Cardiac muscle cell (in vitro differentiated cells and primary cell): ENCODE data around the gene DLEU7. TPM values are rescaled to one million over a fixed set of nuclear protein-coding genes. Genes with fewer than 3 reads are reported as not detected.

Experiments
- DNase-seq, 2 donors: peaks; one replicate each; pipeline versions ENCODE4 v3.0.0 to v3.0.0-alpha.2; 2010 to 2017; ENCODE audit warnings: low read depth in 1 of 2, low spot score in 1 of 2
- H3K27ac ChIP-seq: fragments of 200-600 bp; sonication (generic); 2 replicates; pipeline ENCODE4 v1.5.1; 2016
- H3K27me3 ChIP-seq: fragments of 200-600 bp; sonication (generic); 2 replicates; pipeline ENCODE4 v1.6.0; 2016; ENCODE audit warnings: control low read depth
- H3K36me3 ChIP-seq: fragments of 200-600 bp; sonication (generic); 2 replicates; pipeline ENCODE4 v1.5.1; 2016; ENCODE audit warnings: control low read depth
- H3K4me1 ChIP-seq: fragments of 200-600 bp; sonication (generic); 2 replicates; pipeline ENCODE4 v1.8.1; 2017; ENCODE audit warnings: low read depth, mild to moderate bottlenecking, mixed run types
- H3K4me3 ChIP-seq: fragments of 200-600 bp; sonication (generic); 2 replicates; pipeline ENCODE4 v1.5.1; 2016; ENCODE audit warnings: mild to moderate bottlenecking
- H3K9me3 ChIP-seq: fragments of 200-600 bp; sonication (generic); 2 replicates; pipeline ENCODE4 v1.5.1; 2017; ENCODE audit warnings: low read depth, mild to moderate bottlenecking, control low read depth
- CTCF ChIP-seq: IDR thresholded peaks from 2 replicates; pipeline ENCODE4 v1.5.1; 2012; ENCODE audit warnings: low read depth, mild to moderate bottlenecking, low read length
- polyA plus RNA-seq: library from polyadenylated mRNA; unstranded; fragments of >200 nt; fragmentation: Nextera tagmentation; extraction: Ambion mirVana; gene quantifications from 2 replicates; pipeline ENCODE4 v1.2.1, GENCODE V29; 2016
- total RNA-seq: library from RNA; depleted of rRNA; stranded (reverse); fragments of >200 nt; gene quantifications from 2 replicates; pipeline ENCODE4 v1.2.3, GENCODE V29; 2016

The DLEU7 gene
- total and polyA plus RNA-seq, 2 experiments from 2014 or later = not detected

GRCh38 chr13:50805805-50806204 is 37.7 kb downstream of the DLEU7 start:
- peak; percentile 7 for TF ChIP-seq CTCF
- DNase-seq = peak in 1 of 2 donors; percentile 34
- no peaks in the 10 kb centered on the region for H3K4me1 ChIP-seq

GRCh38 chr13:50801087-50801931 is 42.2 kb downstream of the DLEU7 start:
- Histone ChIP-seq H3K36me3 (no peaks in the 10 kb centered on the region), H3K9me3 (no peaks in the 10 kb centered on the region), H3K4me3 (no peak overlapping the region), H3K4me1 (peaks cover 7% of the 10 kb centered on the region), H3K27ac (no peak overlapping the region), H3K27me3 (no peaks in the 10 kb centered on the region)
- peak; percentile 80 to 88 for DNase-seq
- peak; percentile 78 for TF ChIP-seq CTCF

More at GRCh38 chr13:50805805-50806204, 37.7 kb downstream of the DLEU7 start:
- H3K27me3 ChIP-seq = no peaks in the 10 kb centered on the region
- no peak overlapping the region for H3K27ac ChIP-seq
- H3K4me3 ChIP-seq = no peak overlapping the region
- H3K9me3 ChIP-seq = peaks cover 2% of the 10 kb centered on the region
- no peaks in the 10 kb centered on the region for H3K36me3 ChIP-seq

GRCh38 chr13:50800091-50800739 is 43.3 kb downstream of the DLEU7 start:
- no peaks in the 10 kb centered on the region for H3K9me3 ChIP-seq
- no peak for TF ChIP-seq CTCF
- no peaks in the 10 kb centered on the region for H3K27me3 ChIP-seq
- no peak overlapping the region for H3K4me3 ChIP-seq
- H3K36me3 ChIP-seq = no peaks in the 10 kb centered on the region
- no peak for DNase-seq
- no peak overlapping the region for H3K27ac ChIP-seq
- H3K4me1 ChIP-seq = peaks cover 7% of the 10 kb centered on the region

- Histone ChIP-seq H3K27ac (no peak overlapping the region), H3K4me3 (no peak overlapping the region), H3K4me1 (peaks cover 7% of the 10 kb centered on the region), H3K9me3 (no peaks in the 10 kb centered on the region), H3K36me3 (no peaks in the 10 kb centered on the region), H3K27me3 (no peaks in the 10 kb centered on the region)
- peak in 1 of 2 donors; percentile 32 for DNase-seq
- no peak for TF ChIP-seq CTCF
Measured at GRCh38 chr13:50798923-50799322, 44.6 kb downstream of the DLEU7 start.

- no peak overlapping the region for H3K4me3 ChIP-seq
- no peaks in the 10 kb centered on the region for H3K9me3 ChIP-seq
- no peak for TF ChIP-seq CTCF
- H3K36me3 ChIP-seq = no peaks in the 10 kb centered on the region
- no peaks in the 10 kb centered on the region for H3K27me3 ChIP-seq
- H3K27ac ChIP-seq = no peak overlapping the region
- DNase-seq = peak in 1 of 2 donors; percentile 31
- peaks cover 7% of the 10 kb centered on the region for H3K4me1 ChIP-seq
Measured at GRCh38 chr13:50797091-50797490, 46.4 kb downstream of the DLEU7 start.
